HepG2 (cell line): ENCODE measurements around the gene ABCF1.

Experiments used
- ATF7 ChIP-seq, 2 experiments: fragments of 450-650 bp in 1 of 2; sonication (generic) in 1 of 2; formaldehyde crosslinking in 1 of 2; IDR thresholded peaks; 2 replicates each; pipeline versions ENCODE4 v1.4.0 to v1.6.1; 2016 to 2020; ENCODE audit warnings: antibody characterized with exemption in 1 of 2, mild to moderate bottlenecking in 1 of 2, missing genetic modification reagents in 1 of 2
- CREB1 ChIP-seq, 2 experiments: fragments of 450-650 bp in 1 of 2; IDR thresholded peaks; 2 replicates each; pipeline ENCODE4 v1.6.1; 2016 to 2017; ENCODE audit warnings: control low read depth in 1 of 2, mild to moderate bottlenecking in 1 of 2, missing compliant biosample characterization in 1 of 2, missing genetic modification characterization in 1 of 2
- EP300 ChIP-seq, 3 experiments: sonication (generic) in 1 of 3; formaldehyde crosslinking in 1 of 3; IDR thresholded peaks; 2 replicates each; pipeline versions ENCODE4 v1.5.1 to v1.6.1; 2011 to 2020; ENCODE audit warnings: low read depth in 2 of 3, low read length in 2 of 3, borderline replicate concordance in 1 of 3, improper control_type of control experiment in 1 of 3, mild to moderate bottlenecking in 1 of 3, missing genetic modification reagents in 1 of 3, moderate library complexity in 1 of 3
- FOXK1 ChIP-seq: sonication (generic); formaldehyde crosslinking; IDR thresholded peaks from 2 replicates; pipeline ENCODE4 v1.4.0; 2020; ENCODE audit warnings: low read depth, missing genetic modification reagents, borderline replicate concordance
- RAD21 ChIP-seq: fragments of 450-650 bp; formaldehyde crosslinking; IDR thresholded peaks from 2 replicates; pipeline ENCODE4 v1.5.0; 2020; ENCODE audit warnings: mild to moderate bottlenecking
- SAFB2 ChIP-seq: sonication (generic); formaldehyde crosslinking; IDR thresholded peaks from 2 replicates; pipeline ENCODE4 v1.5.1; 2020; ENCODE audit warnings: missing genetic modification reagents, low read depth, mild to moderate bottlenecking, borderline replicate concordance
- TCF7L2 ChIP-seq: IDR thresholded peaks from 2 replicates; pipeline ENCODE4 v1.6.1; 2011; ENCODE audit warnings: mild to moderate bottlenecking, low read depth, low read length, moderate library complexity
- TIGD3 ChIP-seq: sonication (generic); formaldehyde crosslinking; IDR thresholded peaks from 2 replicates; pipeline ENCODE4 v1.5.1; 2020; ENCODE audit warnings: mild to moderate bottlenecking, missing genetic modification reagents, borderline replicate concordance
- ZNF12 ChIP-seq: sonication (generic); formaldehyde crosslinking; IDR thresholded peaks from 2 replicates; pipeline ENCODE4 v1.5.0; 2020; ENCODE audit warnings: missing genetic modification reagents
- ZNF646 ChIP-seq: sonication (generic); formaldehyde crosslinking; IDR thresholded peaks from 2 replicates; pipeline ENCODE4 v1.9.0; 2021; ENCODE audit warnings: mild to moderate bottlenecking, missing genetic modification reagents
- ZNF660 ChIP-seq: sonication (generic); formaldehyde crosslinking; IDR thresholded peaks from 2 replicates; pipeline ENCODE4 v1.5.1; 2020; ENCODE audit warnings: mild to moderate bottlenecking, low read depth, missing genetic modification reagents, borderline replicate concordance
- ZNF724P ChIP-seq: sonication (generic); formaldehyde crosslinking; IDR thresholded peaks from 2 replicates; pipeline ENCODE4 v1.8.0; 2022; ENCODE audit warnings: missing genetic modification reagents, borderline replicate concordance
- ZNF749 ChIP-seq: sonication (generic); formaldehyde crosslinking; IDR thresholded peaks from 2 replicates; pipeline ENCODE4 v1.8.0; 2022; ENCODE audit warnings: mild to moderate bottlenecking, missing genetic modification reagents, moderate library complexity, borderline replicate concordance
- TF ChIP-seq, protein P1 (sequence below): IDR thresholded peaks from 2 replicates; pipeline ENCODE4 v1.6.1; 2016; ENCODE audit warnings: low read depth, missing genetic modification reagents, missing compliant biosample characterization

- TF ChIP-seq ZNF646 (no peak), EP300 (IDR thresholded peaks at IDR 0.05; ENCODE audit: low read depth in 2 of 2, low read length in 2 of 2) (no peak), EP300 (CRISPR knock-in tag; IDR thresholded peaks at IDR 0.05; ENCODE audit: borderline replicate concordance) (no peak), ATF7 (IDR thresholded peaks at IDR 0.05) (no peak), ATF7 (CRISPR knock-in tag; IDR thresholded peaks at IDR 0.05) (no peak), CREB1 (IDR thresholded peaks at IDR 0.05) (no peak), CREB1 (CRISPR knock-in tag; IDR thresholded peaks at IDR 0.05) (no peak), RAD21 (CRISPR knock-in tag) (no peak), ZNF660 (no peak), SAFB2 (CRISPR knock-in tag) (no peak), FOXK1 (CRISPR knock-in tag) (no peak), TIGD3 (CRISPR knock-in tag) (no peak), ZNF724P (CRISPR knock-in tag) (no peak), ZNF12 (CRISPR knock-in tag) (no peak), ZNF749 (no peak), TCF7L2 (no peak)
- TF ChIP-seq, protein P1, sequence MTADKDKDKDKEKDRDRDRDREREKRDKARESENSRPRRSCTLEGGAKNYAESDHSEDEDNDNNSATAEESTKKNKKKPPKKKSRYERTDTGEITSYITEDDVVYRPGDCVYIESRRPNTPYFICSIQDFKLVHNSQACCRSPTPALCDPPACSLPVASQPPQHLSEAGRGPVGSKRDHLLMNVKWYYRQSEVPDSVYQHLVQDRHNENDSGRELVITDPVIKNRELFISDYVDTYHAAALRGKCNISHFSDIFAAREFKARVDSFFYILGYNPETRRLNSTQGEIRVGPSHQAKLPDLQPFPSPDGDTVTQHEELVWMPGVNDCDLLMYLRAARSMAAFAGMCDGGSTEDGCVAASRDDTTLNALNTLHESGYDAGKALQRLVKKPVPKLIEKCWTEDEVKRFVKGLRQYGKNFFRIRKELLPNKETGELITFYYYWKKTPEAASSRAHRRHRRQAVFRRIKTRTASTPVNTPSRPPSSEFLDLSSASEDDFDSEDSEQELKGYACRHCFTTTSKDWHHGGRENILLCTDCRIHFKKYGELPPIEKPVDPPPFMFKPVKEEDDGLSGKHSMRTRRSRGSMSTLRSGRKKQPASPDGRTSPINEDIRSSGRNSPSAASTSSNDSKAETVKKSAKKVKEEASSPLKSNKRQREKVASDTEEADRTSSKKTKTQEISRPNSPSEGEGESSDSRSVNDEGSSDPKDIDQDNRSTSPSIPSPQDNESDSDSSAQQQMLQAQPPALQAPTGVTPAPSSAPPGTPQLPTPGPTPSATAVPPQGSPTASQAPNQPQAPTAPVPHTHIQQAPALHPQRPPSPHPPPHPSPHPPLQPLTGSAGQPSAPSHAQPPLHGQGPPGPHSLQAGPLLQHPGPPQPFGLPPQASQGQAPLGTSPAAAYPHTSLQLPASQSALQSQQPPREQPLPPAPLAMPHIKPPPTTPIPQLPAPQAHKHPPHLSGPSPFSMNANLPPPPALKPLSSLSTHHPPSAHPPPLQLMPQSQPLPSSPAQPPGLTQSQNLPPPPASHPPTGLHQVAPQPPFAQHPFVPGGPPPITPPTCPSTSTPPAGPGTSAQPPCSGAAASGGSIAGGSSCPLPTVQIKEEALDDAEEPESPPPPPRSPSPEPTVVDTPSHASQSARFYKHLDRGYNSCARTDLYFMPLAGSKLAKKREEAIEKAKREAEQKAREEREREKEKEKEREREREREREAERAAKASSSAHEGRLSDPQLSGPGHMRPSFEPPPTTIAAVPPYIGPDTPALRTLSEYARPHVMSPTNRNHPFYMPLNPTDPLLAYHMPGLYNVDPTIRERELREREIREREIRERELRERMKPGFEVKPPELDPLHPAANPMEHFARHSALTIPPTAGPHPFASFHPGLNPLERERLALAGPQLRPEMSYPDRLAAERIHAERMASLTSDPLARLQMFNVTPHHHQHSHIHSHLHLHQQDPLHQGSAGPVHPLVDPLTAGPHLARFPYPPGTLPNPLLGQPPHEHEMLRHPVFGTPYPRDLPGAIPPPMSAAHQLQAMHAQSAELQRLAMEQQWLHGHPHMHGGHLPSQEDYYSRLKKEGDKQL (CRISPR knock-in tag), result no peak
Observed at GRCh38 chr6:30640481-30640880, 69.2 kb downstream of the ABCF1 start.
